Vagina (tissue), 2 donors: Measurements from ENCODE around the gene GABBR2. TPM values are rescaled to one million over a fixed set of nuclear protein-coding genes. Genes with fewer than 3 reads are reported as not detected.

Source experiments
- DNase-seq, 2 donors: peaks; one replicate each; pipeline ENCODE4 v3.0.0-alpha.2; 2017; ENCODE audit errors: extremely low spot score in 2 of 2
- H3K27ac ChIP-seq: fragments of 200-600 bp; sonication (generic); one replicate; pipeline ENCODE4 v1.5.1; 2019
- H3K27me3 ChIP-seq: fragments of 200-600 bp; sonication (generic); one replicate; pipeline ENCODE4 v1.5.1; 2019
- H3K36me3 ChIP-seq, 2 donors: fragments of 200-600 bp; sonication (generic); one replicate each; pipeline ENCODE4 v1.5.1; 2017 to 2019
- H3K4me1 ChIP-seq: fragments of 200-600 bp; sonication (generic); one replicate; pipeline ENCODE4 v1.5.1; 2019
- H3K4me3 ChIP-seq, 2 donors: fragments of 200-600 bp; sonication (generic); 1 replicate in 1 of 2; 2 replicates in 1 of 2; pipeline ENCODE4 v1.5.1; 2016 to 2019
- H3K9me3 ChIP-seq: fragments of 200-600 bp; sonication (generic); one replicate; pipeline ENCODE4 v1.5.1; 2019
- CTCF ChIP-seq, 3 experiments: fragments of 450-650 bp in 2 of 3; fragments of 200-600 bp in 1 of 3; sonication (generic) in 1 of 3; IDR thresholded peaks; one replicate each; pipeline ENCODE4 v1.5.1; 2017 to 2019; ENCODE audit warnings: antibody characterized with exemption in 3 of 3, mild to moderate bottlenecking in 2 of 3, moderate library complexity in 2 of 3
- POLR2A ChIP-seq, 2 donors: fragments of 450-650 bp; IDR thresholded peaks; one replicate each; pipeline ENCODE4 v1.6.1; 2017; ENCODE audit warnings: antibody characterized with exemption in 2 of 2, mild to moderate bottlenecking in 2 of 2, moderate library complexity in 2 of 2
- POLR2AphosphoS5 ChIP-seq, 2 donors: sonication (generic); formaldehyde crosslinking; IDR thresholded peaks; one replicate each; pipeline ENCODE4 v1.9.0; 2017; ENCODE audit warnings: antibody characterized with exemption in 2 of 2, mild to moderate bottlenecking in 2 of 2, low read depth in 1 of 2; ENCODE audit not compliant: insufficient read depth in 1 of 2
- intact Hi-C: fragments of 100-400 bp; cut with DNase I; formaldehyde crosslinking; loops from one replicate; pipeline ENCODE4 v1.15.1; 2023
- total RNA-seq: library from RNA; depleted of rRNA; stranded (reverse); fragments of >200 nt; gene quantifications from one replicate; pipeline ENCODE4 v1.2.3, GENCODE V29; 2016

Gene GABBR2
- total RNA-seq, 1 donor from 2014 or later, result not detected

- Histone ChIP-seq H3K9me3 (no peaks in the 10 kb centered on the region), H3K4me1 (no peaks in the 10 kb centered on the region), H3K36me3 (no peaks in the 10 kb centered on the region), H3K27ac (no peak overlapping the region), H3K27me3 (no peaks in the 10 kb centered on the region), H3K4me3 (no peak overlapping the region)
- no peak for TF ChIP-seq POLR2A (IDR thresholded peaks at IDR 0.05)
- no peak for TF ChIP-seq CTCF (IDR thresholded peaks at IDR 0.05)
- TF ChIP-seq POLR2AphosphoS5 (IDR thresholded peaks at IDR 0.05; ENCODE audit: insufficient read depth in 1 of 2, low read depth in 1 of 2), result no peak
- DNase-seq, result peak; percentile 54 to 58
- intact Hi-C loops, result no loop called here
These were observed 178.9 kb downstream of the GABBR2 start for GRCh38 chr9:98529841-98530240.

- no peak overlapping the region for H3K27ac ChIP-seq
- peak in 1 of 2 donors; percentile 13 for DNase-seq
- no peaks in the 10 kb centered on the region for H3K36me3 ChIP-seq
- no peaks in the 10 kb centered on the region for H3K9me3 ChIP-seq
- intact Hi-C loops, result no loop called here
- no peak overlapping the region for H3K4me3 ChIP-seq
- no peaks in the 10 kb centered on the region for H3K4me1 ChIP-seq
- H3K27me3 ChIP-seq, result no peaks in the 10 kb centered on the region
- TF ChIP-seq POLR2AphosphoS5 (IDR thresholded peaks at IDR 0.05; ENCODE audit: insufficient read depth in 1 of 2, low read depth in 1 of 2), result no peak
- TF ChIP-seq CTCF (IDR thresholded peaks at IDR 0.05), result no peak
- TF ChIP-seq POLR2A (IDR thresholded peaks at IDR 0.05), result no peak
These were observed 185.4 kb downstream of the GABBR2 start for GRCh38 chr9:98523231-98523901.

GRCh38 chr9:98522487-98522886, 186.2 kb downstream of the GABBR2 start:
- H3K9me3 ChIP-seq, result no peaks in the 10 kb centered on the region
- H3K36me3 ChIP-seq, result no peaks in the 10 kb centered on the region
- H3K4me1 ChIP-seq, result no peaks in the 10 kb centered on the region
- H3K4me3 ChIP-seq, result no peak overlapping the region
- intact Hi-C loops, result no loop called here
- no peaks in the 10 kb centered on the region for H3K27me3 ChIP-seq
- no peak for TF ChIP-seq CTCF (IDR thresholded peaks at IDR 0.05)
- no peak for TF ChIP-seq POLR2A (IDR thresholded peaks at IDR 0.05)
- no peak for TF ChIP-seq POLR2AphosphoS5 (IDR thresholded peaks at IDR 0.05; ENCODE audit: insufficient read depth in 1 of 2, low read depth in 1 of 2)
- DNase-seq, result no peak
- no peak overlapping the region for H3K27ac ChIP-seq

- Histone ChIP-seq H3K27me3 (no peaks in the 10 kb centered on the region), H3K4me1 (no peaks in the 10 kb centered on the region), H3K27ac (no peak overlapping the region), H3K36me3 (no peaks in the 10 kb centered on the region), H3K9me3 (no peaks in the 10 kb centered on the region), H3K4me3 (no peak overlapping the region)
- TF ChIP-seq POLR2AphosphoS5 (IDR thresholded peaks at IDR 0.05; ENCODE audit: insufficient read depth in 1 of 2, low read depth in 1 of 2) (no peak), CTCF (IDR thresholded peaks at IDR 0.05) (no peak), POLR2A (IDR thresholded peaks at IDR 0.05) (no peak)
- peak; percentile 71 to 72 for DNase-seq
- intact Hi-C loops, result no loop called here
These were observed 187.6 kb downstream of the GABBR2 start for GRCh38 chr9:98521141-98521540.

- TF ChIP-seq CTCF (IDR thresholded peaks at IDR 0.05) (no peak), POLR2A (IDR thresholded peaks at IDR 0.05) (no peak), POLR2AphosphoS5 (IDR thresholded peaks at IDR 0.05; ENCODE audit: insufficient read depth in 1 of 2, low read depth in 1 of 2) (no peak)
- no peaks in the 10 kb centered on the region for H3K36me3 ChIP-seq
- no peaks in the 10 kb centered on the region for H3K27me3 ChIP-seq
- no peak overlapping the region for H3K4me3 ChIP-seq
- DNase-seq, result peak; percentile 72
- intact Hi-C loops, result no loop called here
- no peaks in the 10 kb centered on the region for H3K9me3 ChIP-seq
- H3K4me1 ChIP-seq, result no peaks in the 10 kb centered on the region
- H3K27ac ChIP-seq, result no peak overlapping the region
These were observed 188.3 kb downstream of the GABBR2 start for GRCh38 chr9:98520221-98520960.
